Measurements from ENCODE around the gene OR2F1.

Gene OR2F1, protein sequence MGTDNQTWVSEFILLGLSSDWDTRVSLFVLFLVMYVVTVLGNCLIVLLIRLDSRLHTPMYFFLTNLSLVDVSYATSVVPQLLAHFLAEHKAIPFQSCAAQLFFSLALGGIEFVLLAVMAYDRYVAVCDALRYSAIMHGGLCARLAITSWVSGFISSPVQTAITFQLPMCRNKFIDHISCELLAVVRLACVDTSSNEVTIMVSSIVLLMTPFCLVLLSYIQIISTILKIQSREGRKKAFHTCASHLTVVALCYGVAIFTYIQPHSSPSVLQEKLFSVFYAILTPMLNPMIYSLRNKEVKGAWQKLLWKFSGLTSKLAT

DNA sequence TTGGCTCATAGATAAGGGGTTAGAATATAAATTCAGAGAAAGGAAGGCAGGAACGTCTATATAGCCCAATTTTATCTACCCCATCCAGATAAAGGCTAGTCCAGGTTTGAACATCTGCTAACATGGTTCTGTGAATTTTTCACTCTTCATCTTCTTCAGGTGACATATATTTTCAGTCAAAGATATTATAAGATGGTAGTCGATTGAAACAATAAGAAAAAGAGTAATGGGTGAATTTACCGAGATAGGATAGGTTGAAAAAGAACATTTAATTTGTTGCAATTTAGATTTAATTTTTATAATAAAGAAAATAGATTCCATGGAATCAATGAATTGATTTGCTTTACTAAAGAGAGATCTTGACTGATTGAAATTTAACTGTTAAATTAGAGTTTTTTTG, at the start of gene OR2F1:
Gene OR2F1 (plus strand): TSS at position 301 of the 400 bp plus-strand sequence. CDS start 5,127 bp downstream, outside the sequence.
- no peaks in the 10 kb centered on the region for H3K4me1 ChIP-seq (ENCODE audit: insufficient read depth, low read length)
- H3K79me2 ChIP-seq (ENCODE audit: insufficient read depth, low read length), result no peaks in the 10 kb centered on the region
- TF ChIP-seq, protein P1, sequence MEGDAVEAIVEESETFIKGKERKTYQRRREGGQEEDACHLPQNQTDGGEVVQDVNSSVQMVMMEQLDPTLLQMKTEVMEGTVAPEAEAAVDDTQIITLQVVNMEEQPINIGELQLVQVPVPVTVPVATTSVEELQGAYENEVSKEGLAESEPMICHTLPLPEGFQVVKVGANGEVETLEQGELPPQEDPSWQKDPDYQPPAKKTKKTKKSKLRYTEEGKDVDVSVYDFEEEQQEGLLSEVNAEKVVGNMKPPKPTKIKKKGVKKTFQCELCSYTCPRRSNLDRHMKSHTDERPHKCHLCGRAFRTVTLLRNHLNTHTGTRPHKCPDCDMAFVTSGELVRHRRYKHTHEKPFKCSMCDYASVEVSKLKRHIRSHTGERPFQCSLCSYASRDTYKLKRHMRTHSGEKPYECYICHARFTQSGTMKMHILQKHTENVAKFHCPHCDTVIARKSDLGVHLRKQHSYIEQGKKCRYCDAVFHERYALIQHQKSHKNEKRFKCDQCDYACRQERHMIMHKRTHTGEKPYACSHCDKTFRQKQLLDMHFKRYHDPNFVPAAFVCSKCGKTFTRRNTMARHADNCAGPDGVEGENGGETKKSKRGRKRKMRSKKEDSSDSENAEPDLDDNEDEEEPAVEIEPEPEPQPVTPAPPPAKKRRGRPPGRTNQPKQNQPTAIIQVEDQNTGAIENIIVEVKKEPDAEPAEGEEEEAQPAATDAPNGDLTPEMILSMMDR (IDR thresholded peaks at IDR 0.05; ENCODE audit: borderline replicate concordance, extremely low read depth, low read length, poor library complexity, severe bottlenecking), result no peak
- no peak for TF ChIP-seq EZH2 (IDR thresholded peaks at IDR 0.05; ENCODE audit: borderline replicate concordance, low read depth, low read length, severe bottlenecking)
- no peak within 1 kb of the TSS for H2AFZ ChIP-seq (ENCODE audit: low read depth, low read length)
- H3K27ac ChIP-seq (ENCODE audit: low read length), result no peak within 1 kb of the TSS
- no peaks in the 10 kb centered on the region for H3K27me3 ChIP-seq (ENCODE audit: insufficient read depth, low read length, poor library complexity)
- H3K9ac ChIP-seq (ENCODE audit: low read depth, low read length), result no peak within 1 kb of the TSS
- no peaks in the 10 kb centered on the region for H3K9me3 ChIP-seq (ENCODE audit: insufficient read depth, low read length, severe bottlenecking)
- no peaks in the 10 kb centered on the region for H3K36me3 ChIP-seq (ENCODE audit: insufficient read depth, low read length)
- H3K4me2 ChIP-seq (ENCODE audit: insufficient read depth, low read length), result no peak within 1 kb of the TSS
- DNase-seq (no peak), ATAC-seq (ENCODE audit: insufficient read depth, low read depth) (no peak)
- H4K20me1 ChIP-seq (ENCODE audit: insufficient read depth, low read length), result no peaks in the 10 kb centered on the region
- H3K4me3 ChIP-seq (ENCODE audit: low read depth in 1 of 2, low read length in 2 of 2), result no peak within 1 kb of the TSS

DNA sequence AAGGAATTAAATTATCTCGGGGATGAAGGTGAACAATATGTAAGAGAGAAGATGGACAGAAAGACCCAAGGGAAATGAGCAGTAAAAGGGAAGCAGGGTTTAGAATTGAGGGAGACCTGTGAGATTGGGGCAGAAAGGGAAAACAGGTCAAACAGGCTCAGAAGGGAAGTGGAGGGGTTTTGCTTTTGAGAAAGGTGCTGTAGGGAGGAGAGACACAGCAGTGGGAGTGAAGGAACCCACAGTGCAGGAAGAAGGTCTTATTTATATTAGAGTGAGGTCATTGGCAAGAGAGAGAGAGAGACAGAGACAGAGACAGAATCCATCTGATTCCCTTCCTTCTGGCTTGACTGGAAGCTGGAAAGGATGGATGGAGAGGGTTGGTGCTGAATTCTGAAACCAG, 49.1 kb upstream of the OR2F1 start:
- Histone ChIP-seq H3K27ac (ENCODE audit: low read length) (no peak overlapping the region), H2AFZ (ENCODE audit: low read depth, low read length) (no peak overlapping the region), H3K4me3 (ENCODE audit: low read depth in 1 of 2, low read length in 2 of 2) (no peak overlapping the region), H3K27me3 (ENCODE audit: insufficient read depth, low read length, poor library complexity) (peaks cover 6% of the 10 kb centered on the region), H3K9me3 (ENCODE audit: insufficient read depth, low read length, severe bottlenecking) (no peaks in the 10 kb centered on the region), H4K20me1 (ENCODE audit: insufficient read depth, low read length) (peaks cover 5% of the 10 kb centered on the region; the same call in 1 of the 2 replicates), H3K4me2 (ENCODE audit: insufficient read depth, low read length) (no peak overlapping the region), H3K4me1 (ENCODE audit: insufficient read depth, low read length) (peaks cover 13% of the 10 kb centered on the region), H3K36me3 (ENCODE audit: insufficient read depth, low read length) (no peaks in the 10 kb centered on the region), H3K9ac (ENCODE audit: low read depth, low read length) (no peak overlapping the region), H3K79me2 (ENCODE audit: insufficient read depth, low read length) (peaks cover 15% of the 10 kb centered on the region)
- TF ChIP-seq, protein P1 (IDR thresholded peaks at IDR 0.05; ENCODE audit: borderline replicate concordance, extremely low read depth, low read length, poor library complexity, severe bottlenecking), result no peak
- TF ChIP-seq EZH2 (IDR thresholded peaks at IDR 0.05; ENCODE audit: borderline replicate concordance, low read depth, low read length, severe bottlenecking), result no peak
- DNase-seq (no peak), ATAC-seq (ENCODE audit: insufficient read depth, low read depth) (no peak)

DNA sequence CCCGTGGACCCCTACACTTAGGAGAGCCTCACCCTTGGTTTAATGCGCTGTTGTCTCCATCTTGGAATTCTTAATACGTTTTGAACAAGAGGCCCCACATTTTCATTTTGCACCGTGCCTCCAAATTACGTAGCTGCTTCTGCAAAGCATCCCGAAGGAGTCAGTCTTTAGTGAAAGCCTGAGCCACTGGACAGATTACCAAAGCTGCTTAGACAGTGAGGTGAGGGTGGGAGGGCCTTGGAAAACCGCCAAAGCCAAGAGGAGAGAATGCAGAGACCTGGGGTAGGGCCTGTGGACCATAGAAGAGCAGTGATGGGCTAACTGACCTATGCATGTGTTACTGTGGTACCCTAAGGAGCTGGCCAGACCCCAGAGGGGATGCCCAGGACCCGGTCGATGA, 48.5 kb upstream of the OR2F1 start:
- DNase-seq (no peak), ATAC-seq (ENCODE audit: insufficient read depth, low read depth) (no peak)
- Histone ChIP-seq H3K27me3 (ENCODE audit: insufficient read depth, low read length, poor library complexity) (peaks cover 8% of the 10 kb centered on the region), H3K27ac (ENCODE audit: low read length) (no peak overlapping the region), H4K20me1 (ENCODE audit: insufficient read depth, low read length) (peaks cover under 1% of the 10 kb centered on the region; the same call in 1 of the 2 replicates), H3K79me2 (ENCODE audit: insufficient read depth, low read length) (peaks cover 8% of the 10 kb centered on the region), H3K9me3 (ENCODE audit: insufficient read depth, low read length, severe bottlenecking) (no peaks in the 10 kb centered on the region), H2AFZ (ENCODE audit: low read depth, low read length) (no peak overlapping the region), H3K4me3 (ENCODE audit: low read depth in 1 of 2, low read length in 2 of 2) (no peak overlapping the region), H3K36me3 (ENCODE audit: insufficient read depth, low read length) (no peaks in the 10 kb centered on the region), H3K4me1 (ENCODE audit: insufficient read depth, low read length) (peaks cover 7% of the 10 kb centered on the region), H3K9ac (ENCODE audit: low read depth, low read length) (no peak overlapping the region), H3K4me2 (ENCODE audit: insufficient read depth, low read length) (no peak overlapping the region)
- no peak for TF ChIP-seq EZH2 (IDR thresholded peaks at IDR 0.05; ENCODE audit: borderline replicate concordance, low read depth, low read length, severe bottlenecking)

DNA sequence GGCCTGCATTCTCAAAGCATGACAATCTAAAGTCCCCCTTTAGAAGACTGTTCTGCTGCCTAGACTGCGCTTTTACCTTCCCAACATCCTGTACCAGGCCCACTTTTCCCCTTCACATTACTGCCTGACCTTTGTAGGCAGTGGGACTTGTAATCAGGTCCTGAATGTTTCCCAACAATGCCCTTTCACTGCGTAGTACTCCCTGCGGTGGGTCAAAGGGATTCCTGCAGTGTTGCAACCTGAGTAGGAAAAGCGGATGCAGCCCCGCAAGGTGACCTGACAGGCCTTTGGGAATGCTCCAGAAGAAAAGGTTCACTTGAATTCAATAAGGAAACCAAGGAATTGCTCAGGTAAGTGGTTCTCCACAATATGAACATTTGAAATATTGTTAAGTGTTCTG, 47.7 kb upstream of the OR2F1 start:
- H3K27ac ChIP-seq (ENCODE audit: low read length), result no peak overlapping the region
- H3K9me3 ChIP-seq (ENCODE audit: insufficient read depth, low read length, severe bottlenecking), result no peaks in the 10 kb centered on the region
- no peaks in the 10 kb centered on the region for H4K20me1 ChIP-seq (ENCODE audit: insufficient read depth, low read length)
- no peak overlapping the region for H3K9ac ChIP-seq (ENCODE audit: low read depth, low read length)
- no peak overlapping the region for H3K4me3 ChIP-seq (ENCODE audit: low read depth in 1 of 2, low read length in 2 of 2)
- H3K79me2 ChIP-seq (ENCODE audit: insufficient read depth, low read length), result peaks cover under 1% of the 10 kb centered on the region; the same call in 1 of the 2 replicates
- H3K4me1 ChIP-seq (ENCODE audit: insufficient read depth, low read length), result peaks cover 4% of the 10 kb centered on the region
- TF ChIP-seq EZH2 (IDR thresholded peaks at IDR 0.05; ENCODE audit: borderline replicate concordance, low read depth, low read length, severe bottlenecking), result no peak
- TF ChIP-seq, protein P1 (IDR thresholded peaks at IDR 0.05; ENCODE audit: borderline replicate concordance, extremely low read depth, low read length, poor library complexity, severe bottlenecking), result no peak
- ATAC-seq (ENCODE audit: insufficient read depth, low read depth), result no peak
- H3K27me3 ChIP-seq (ENCODE audit: insufficient read depth, low read length, poor library complexity), result peaks cover 8% of the 10 kb centered on the region
- DNase-seq, result no peak
- H3K4me2 ChIP-seq (ENCODE audit: insufficient read depth, low read length), result no peak overlapping the region
- no peak overlapping the region for H2AFZ ChIP-seq (ENCODE audit: low read depth, low read length)
- H3K36me3 ChIP-seq (ENCODE audit: insufficient read depth, low read length), result no peaks in the 10 kb centered on the region

Measured in DND-41 (cell line).